OCI-LY7 (cell line): ENCODE results near the gene SERPINA3. TPM values are rescaled to one million over a fixed set of nuclear protein-coding genes. Genes with fewer than 3 reads are reported as not detected.

Source experiments
- BruUV-seq: library from RNA; stranded (reverse); fragments of 400-500 nt; replicated peaks from 2 replicates; lab custom pipeline; 2021; lab: Mats Ljungman, UMichigan
- CTCF ChIA-PET: fragments of 300-600 bp; sonication (Branson Sonifier 250); formaldehyde crosslinking; loops from one replicate; lab custom pipeline; 2022; ENCODE audit warnings: antibody characterized with exemption; ENCODE audit not compliant: unreplicated experiment; lab: Charles Lee
- POLR2A ChIA-PET: fragments of 300-600 bp; sonication (Branson Sonifier 250); formaldehyde crosslinking; loops from one replicate; lab custom pipeline; 2022; ENCODE audit warnings: antibody characterized with exemption; lab: Charles Lee
- DNase-seq: peaks from one replicate; pipeline ENCODE4 v3.0.0-alpha.2; 2015; ENCODE audit warnings: low spot score
- H2AFZ ChIP-seq: fragments of 200-600 bp; sonication (generic), shearing (Covaris generic); 2 replicates; pipeline ENCODE4 v1.6.1; 2014; ENCODE audit warnings: mild to moderate bottlenecking, antibody characterized with exemption, low read length, moderate library complexity
- H3K27ac ChIP-seq: fragments of 200-600 bp; sonication (generic); 2 replicates; pipeline ENCODE4 v1.5.1; 2014; ENCODE audit warnings: mixed run types, low read depth, mild to moderate bottlenecking, moderate library complexity, low read length, inconsistent platforms; ENCODE audit not compliant: poor library complexity, severe bottlenecking
- H3K36me3 ChIP-seq: fragments of 200-600 bp; sonication (generic); 2 replicates; pipeline ENCODE4 v1.6.1; 2014; ENCODE audit warnings: mild to moderate bottlenecking, antibody characterized with exemption, low read length, moderate library complexity, mixed read lengths; ENCODE audit not compliant: insufficient read depth
- H3K4me1 ChIP-seq: fragments of 200-600 bp; sonication (generic); 2 replicates; pipeline ENCODE4 v1.5.1; 2014; ENCODE audit warnings: mild to moderate bottlenecking, low read length; ENCODE audit not compliant: insufficient read depth, poor library complexity, severe bottlenecking
- H3K4me2 ChIP-seq: fragments of 200-600 bp; sonication (generic); 2 replicates; pipeline ENCODE4 v1.6.1; 2014; ENCODE audit warnings: mild to moderate bottlenecking, low read length
- H3K4me3 ChIP-seq: fragments of 200-600 bp; sonication (generic); 2 replicates; pipeline ENCODE4 v1.5.1; 2014; ENCODE audit warnings: mild to moderate bottlenecking, low read depth, low read length; ENCODE audit not compliant: poor library complexity, severe bottlenecking
- H3K79me2 ChIP-seq: fragments of 200-600 bp; sonication (generic); 2 replicates; pipeline ENCODE4 v1.6.1; 2016; ENCODE audit warnings: low read depth, mild to moderate bottlenecking, low read length, moderate library complexity, mixed read lengths; ENCODE audit not compliant: insufficient read depth
- H3K9me2 ChIP-seq: fragments of 200-600 bp; sonication (generic); 2 replicates; pipeline ENCODE4 v1.6.1; 2016; ENCODE audit warnings: mild to moderate bottlenecking, low read length, mixed read lengths; ENCODE audit not compliant: insufficient read depth
- H3K9me3 ChIP-seq: fragments of 200-600 bp; sonication (generic); 2 replicates; pipeline ENCODE4 v1.6.1; 2014; ENCODE audit warnings: mild to moderate bottlenecking, mixed run types, low read length, mixed read lengths
- H4K20me1 ChIP-seq: fragments of 200-600 bp; sonication (generic); 2 replicates; pipeline ENCODE4 v1.6.1; 2014; ENCODE audit warnings: mild to moderate bottlenecking, antibody characterized with exemption, low read length, moderate library complexity, mixed read lengths; ENCODE audit not compliant: insufficient read depth
- CTCF ChIP-seq: fragments of 200-600 bp; sonication (generic); conservative IDR thresholded peaks from 2 replicates; pipeline ENCODE4 v1.5.1; 2014; ENCODE audit warnings: mild to moderate bottlenecking, antibody characterized with exemption, low read length, moderate library complexity, mixed read lengths
- EZH2phosphoT487 ChIP-seq: fragments of 200-600 bp; sonication (generic); IDR thresholded peaks from 2 replicates; pipeline ENCODE4 v1.6.1; 2018; ENCODE audit warnings: low read depth, borderline replicate concordance, mild to moderate bottlenecking, mixed run types, antibody characterized with exemption, low read length, moderate library complexity, mixed read lengths
- intact Hi-C: fragments of 100-400 bp; cut with micrococcal nuclease; formaldehyde crosslinking; loops from one replicate; pipeline ENCODE4 v1.10.0; 2022; ENCODE audit not compliant: unreplicated experiment
- total RNA-seq, 2 experiments: library from RNA; depleted of rRNA in 1 of 2; stranded (reverse); fragments of >200 nt in 1 of 2; shearing (Covaris generic) in 1 of 2; gene quantifications; 2 replicates each; pipeline ENCODE4 v1.2.3, GENCODE V29; 2014 to 2022

The SERPINA3 gene
- total RNA-seq, 2 experiments from 2014 or later: not detected

- TF ChIP-seq EZH2phosphoT487: no peak
- no peak for TF ChIP-seq CTCF
- Histone ChIP-seq H2AFZ (no peak overlapping the region), H3K9me3 (no peaks in the 10 kb centered on the region), H3K9me2 (no peaks in the 10 kb centered on the region), H3K4me2 (no peak overlapping the region), H3K36me3 (no peaks in the 10 kb centered on the region), H3K4me1 (no peaks in the 10 kb centered on the region), H4K20me1 (no peaks in the 10 kb centered on the region), H3K27ac (no peak overlapping the region), H3K79me2 (no peaks in the 10 kb centered on the region), H3K4me3 (no peak overlapping the region)
- DNase-seq: no peak
- BruUV-seq: no TSS peak
- intact Hi-C loops: no loop called here
- CTCF ChIA-PET: no interaction called here
- POLR2A ChIA-PET: no interaction called here
Measured at GRCh38 chr14:94632305-94632590, 20.1 kb downstream of the SERPINA3 start.

- H3K4me2 ChIP-seq: no peak overlapping the region
- no peaks in the 10 kb centered on the region for H3K4me1 ChIP-seq
- H3K79me2 ChIP-seq: no peaks in the 10 kb centered on the region
- H3K27ac ChIP-seq: no peak overlapping the region
- no peak overlapping the region for H3K4me3 ChIP-seq
- TF ChIP-seq CTCF: no peak
- no peak for TF ChIP-seq EZH2phosphoT487
- H3K9me2 ChIP-seq: no peaks in the 10 kb centered on the region
- no peak overlapping the region for H2AFZ ChIP-seq
- H4K20me1 ChIP-seq: no peaks in the 10 kb centered on the region
- CTCF ChIA-PET: no interaction called here
- BruUV-seq: no TSS peak
- POLR2A ChIA-PET: interaction anchor here (0.6 kb wide), 1 partner anchor 269 kb away, joined by 3 read pairs; no protein-coding TSS in a partner anchor
- DNase-seq: no peak
- intact Hi-C loops: no loop called here
- no peaks in the 10 kb centered on the region for H3K9me3 ChIP-seq
- no peaks in the 10 kb centered on the region for H3K36me3 ChIP-seq
Measured at GRCh38 chr14:94633121-94633520, 20.9 kb downstream of the SERPINA3 start.

- Histone ChIP-seq H3K27ac (no peak overlapping the region), H3K36me3 (no peaks in the 10 kb centered on the region), H3K9me3 (no peaks in the 10 kb centered on the region), H3K4me2 (no peak overlapping the region), H3K9me2 (no peaks in the 10 kb centered on the region), H4K20me1 (no peaks in the 10 kb centered on the region), H2AFZ (no peak overlapping the region), H3K79me2 (no peaks in the 10 kb centered on the region), H3K4me1 (no peaks in the 10 kb centered on the region), H3K4me3 (no peak overlapping the region)
- intact Hi-C loops: no loop called here
- ChIA-PET POLR2A (no interaction called here), CTCF (no interaction called here)
- no TSS peak for BruUV-seq
- TF ChIP-seq EZH2phosphoT487 (no peak), CTCF (no peak)
- DNase-seq: no peak
Measured at GRCh38 chr14:94635154-94635553, 23.0 kb downstream of the SERPINA3 start.
